GM21526 (cell line): ENCODE data around the gene METAP1.
"Not testable (repeated sequence)": the region's sequence is repeated elsewhere in the genome, so short reads cannot be mapped to it uniquely, and the experiment has no call there.

Experiments
- ATAC-seq: cut with Tn5 transposase; IDR thresholded peaks from one replicate; pipeline ENCODE4 v1.9.1; 2021; ENCODE audit warnings: moderate library complexity; ENCODE audit not compliant: unreplicated experiment, low FRiP score

METAP1 gene

DNA sequence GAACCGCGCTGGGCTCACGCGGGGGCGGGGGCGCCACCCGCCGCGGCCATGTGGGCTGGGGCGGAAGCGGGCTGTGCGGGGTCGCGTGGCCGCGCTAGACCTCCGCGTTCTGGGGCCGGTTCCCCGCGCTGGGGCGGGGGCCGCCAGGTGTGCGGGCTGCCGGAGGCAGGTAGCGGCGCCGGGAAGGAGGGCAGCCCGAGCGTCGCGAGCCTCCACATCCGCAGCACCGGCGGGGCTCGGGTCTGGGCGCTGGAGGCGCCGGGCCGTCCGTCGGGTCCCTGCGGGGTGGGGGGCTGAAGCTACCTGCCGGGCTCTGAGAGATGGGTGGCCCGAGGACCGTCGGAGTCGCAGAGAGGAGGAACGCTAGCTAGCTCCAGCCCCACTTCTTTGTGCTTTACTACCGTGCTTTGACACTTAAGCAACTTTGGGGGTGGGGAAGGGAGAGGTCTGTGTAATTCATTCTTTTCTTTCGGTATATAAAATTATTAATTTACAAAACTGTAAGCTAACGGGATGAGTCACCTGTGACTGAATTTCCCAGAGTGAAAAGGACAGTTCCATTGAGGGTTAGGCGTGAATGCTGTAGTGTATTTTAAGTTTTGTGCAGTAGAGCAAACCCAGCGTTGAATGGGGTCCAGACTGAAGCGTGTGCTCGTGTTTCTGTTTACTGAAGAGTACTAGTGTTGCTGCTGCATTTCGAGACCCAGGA is 689 bp downstream of the METAP1 start:
- ATAC-seq, result peak; percentile 22

DNA sequence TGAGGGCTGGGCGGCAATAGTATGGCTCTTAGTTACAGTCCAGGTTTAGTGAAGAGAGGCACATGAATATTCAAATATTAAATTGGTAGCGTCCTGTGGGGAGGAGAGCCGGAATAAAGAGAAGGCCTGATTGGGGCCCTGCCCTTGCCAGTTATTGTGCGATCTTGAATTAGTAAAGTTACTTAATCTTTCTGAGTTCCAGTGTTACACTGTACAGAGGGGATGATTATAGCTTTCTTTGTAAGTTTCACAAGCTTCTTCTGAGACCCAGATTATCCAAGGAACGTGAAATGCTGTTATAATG is 1.2 kb downstream of the METAP1 start:
- no peak for ATAC-seq

DNA sequence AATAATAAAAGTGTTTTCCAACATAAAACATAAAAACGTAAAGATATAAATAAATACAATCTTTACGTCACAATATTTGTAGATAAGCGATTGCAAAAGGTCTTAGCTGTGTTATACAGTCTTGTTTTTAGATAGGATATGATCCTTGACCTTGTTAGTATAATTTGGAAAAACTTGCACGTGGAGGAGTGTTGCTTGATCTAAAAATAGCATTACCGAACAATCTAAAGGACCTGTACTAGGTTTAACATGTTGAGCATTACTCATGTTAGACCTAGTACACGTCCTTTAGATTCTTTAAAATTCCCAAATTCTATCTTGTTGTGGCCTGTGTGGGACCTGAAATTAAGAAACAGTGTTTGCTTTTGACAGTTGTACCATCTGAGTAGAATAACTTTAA is 1.6 kb downstream of the METAP1 start:
- ATAC-seq, result no peak

DNA sequence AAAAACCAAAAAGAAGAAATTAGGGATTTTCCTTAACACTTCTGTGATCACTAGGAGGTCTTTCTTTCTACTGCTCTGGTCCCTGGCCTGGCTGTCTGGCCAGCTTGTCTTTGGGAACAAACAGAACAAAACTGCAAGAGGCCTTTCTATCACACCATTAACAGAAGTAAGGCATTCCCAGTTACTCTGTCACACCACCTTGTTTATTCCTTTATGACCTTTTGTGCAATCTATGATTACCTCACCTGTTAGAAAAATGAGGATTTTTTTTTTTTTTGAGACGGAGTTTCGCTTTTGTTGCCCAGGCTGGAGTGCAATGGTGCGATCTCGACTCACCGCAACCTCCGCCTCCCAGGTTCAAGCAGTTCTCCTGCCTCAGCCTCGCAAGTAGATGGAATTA is 3.0 kb downstream of the METAP1 start:
- ATAC-seq, result no peak

DNA sequence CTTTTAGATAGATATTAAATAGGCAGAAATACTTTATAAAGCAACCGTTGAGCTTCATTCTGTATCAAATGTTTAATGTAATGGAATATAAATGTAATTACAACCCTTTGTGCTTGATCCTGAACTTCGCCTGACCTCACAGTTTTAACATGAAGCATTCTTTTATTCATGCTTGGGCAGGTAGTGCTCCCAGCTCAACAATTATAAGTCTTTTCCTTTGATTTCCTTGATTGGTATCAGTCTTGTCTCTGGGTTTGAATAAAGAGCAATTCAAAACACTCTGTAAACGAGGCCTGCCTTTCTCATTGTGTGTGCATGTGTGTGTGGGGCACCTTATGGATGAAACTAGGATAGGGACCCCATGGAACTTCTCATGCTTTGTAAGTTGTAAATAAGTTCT is 6.8 kb downstream of the METAP1 start:
- ATAC-seq, result no peak

DNA sequence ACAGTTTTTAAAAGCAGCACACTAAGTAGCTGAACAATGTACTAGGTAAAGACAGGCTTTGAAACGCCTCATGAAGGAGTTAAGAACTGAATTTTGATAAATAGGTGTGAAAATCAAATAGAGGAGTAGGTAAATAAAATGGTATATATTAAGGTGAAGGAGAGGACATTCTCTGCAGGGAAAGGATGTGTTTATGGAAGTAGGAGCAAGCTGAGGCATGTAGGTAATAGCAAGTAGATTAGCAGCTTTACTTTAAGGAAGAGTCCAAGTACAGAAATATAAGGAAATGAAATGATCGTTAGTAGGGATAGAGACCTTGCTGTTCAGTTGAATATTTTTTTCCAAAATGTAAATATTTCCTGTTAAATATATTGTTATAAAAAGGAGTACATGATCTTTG is 12.5 kb downstream of the METAP1 start:
- no peak for ATAC-seq

DNA sequence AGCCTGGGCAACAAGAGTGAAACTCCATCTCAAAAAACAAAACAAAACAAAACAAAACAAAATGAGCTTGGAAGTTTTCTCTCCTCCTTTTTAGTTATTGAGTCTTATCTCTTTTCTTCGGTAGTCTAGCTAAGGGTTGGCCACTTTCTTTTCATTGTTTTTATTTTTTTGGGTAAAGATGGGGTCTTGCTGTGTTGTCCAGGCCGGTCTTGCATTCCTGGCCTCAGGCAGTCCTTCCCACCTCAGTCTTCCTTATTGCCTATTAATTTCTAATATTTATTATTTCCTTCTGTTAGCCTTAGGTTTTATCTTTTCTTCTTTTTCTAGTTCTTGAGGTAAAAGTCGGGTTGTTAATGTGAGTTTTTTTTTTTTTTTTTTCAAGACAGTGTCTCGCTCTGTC is 16.4 kb downstream of the METAP1 start:
- ATAC-seq, result no peak

DNA sequence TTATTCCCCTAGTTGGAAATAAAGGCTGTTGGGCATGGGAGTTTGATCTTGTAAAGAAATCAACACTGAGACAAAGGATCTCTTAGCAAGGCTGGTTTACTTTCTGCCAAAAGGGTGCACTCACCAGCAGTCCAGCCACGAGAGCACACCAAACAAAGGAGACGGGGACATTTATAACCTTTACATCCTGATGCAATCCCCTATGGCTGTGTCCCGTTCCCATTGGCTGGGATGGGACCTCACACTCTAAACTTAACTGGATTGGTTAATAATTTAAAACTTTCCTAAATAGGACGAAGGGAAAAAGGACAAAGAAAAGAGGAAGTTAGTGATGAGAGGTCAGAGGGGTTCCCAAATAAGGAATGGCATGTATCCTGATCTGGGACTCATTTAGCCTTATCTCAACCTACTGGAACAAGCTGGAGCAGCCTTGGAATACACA is 17.9 kb downstream of the METAP1 start:
- ATAC-seq, result no peak

DNA sequence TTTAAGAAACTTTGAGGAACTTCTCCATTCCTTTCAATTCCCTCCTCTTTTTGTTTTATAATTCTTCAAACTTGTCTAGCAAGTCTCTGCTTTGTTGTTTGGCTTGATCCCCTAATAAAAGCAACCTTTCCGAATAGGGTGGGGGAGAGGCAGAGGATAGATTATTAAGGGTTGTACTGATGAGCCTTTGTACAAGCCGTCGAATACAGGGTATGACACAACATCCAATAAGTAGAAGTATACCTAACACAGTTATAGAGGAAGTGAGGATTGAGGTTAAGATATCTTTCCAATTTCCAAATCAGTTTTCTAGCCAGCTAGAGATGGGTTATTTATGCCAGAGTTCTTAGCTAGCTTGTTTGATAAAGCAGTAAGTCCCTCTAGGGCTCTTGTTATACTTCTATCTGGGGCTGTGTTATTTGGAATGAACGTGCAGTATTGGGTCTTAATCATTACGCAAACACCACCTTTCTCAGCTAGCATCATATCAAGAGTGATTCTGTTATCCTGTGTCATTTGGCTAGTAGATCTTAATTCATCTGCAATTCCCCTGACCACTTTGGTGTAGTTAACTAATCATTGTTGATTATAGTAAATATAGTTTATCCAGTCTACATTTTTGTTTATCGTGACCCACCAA is 18.5 kb downstream of the METAP1 start:
- no peak for ATAC-seq

DNA sequence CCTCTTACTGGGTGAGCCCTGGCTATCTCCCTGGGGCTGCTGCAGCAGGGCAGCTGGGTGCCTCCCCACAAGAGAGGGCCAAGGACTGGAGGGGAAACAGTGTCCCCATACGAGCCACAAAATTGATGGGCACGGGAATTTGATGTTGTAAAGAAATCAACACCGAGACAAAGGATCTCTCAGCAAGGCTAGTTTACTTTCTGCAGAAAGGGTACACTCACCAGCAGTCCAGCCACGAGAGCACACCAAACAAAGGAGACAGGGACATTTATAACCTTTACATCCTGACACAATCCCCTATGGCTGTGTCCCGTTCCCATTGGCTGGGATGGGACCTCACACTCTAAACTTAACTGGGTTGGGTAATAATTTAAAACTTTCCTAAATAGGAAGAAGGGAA is 25.9 kb downstream of the METAP1 start:
- ATAC-seq, result no peak

DNA sequence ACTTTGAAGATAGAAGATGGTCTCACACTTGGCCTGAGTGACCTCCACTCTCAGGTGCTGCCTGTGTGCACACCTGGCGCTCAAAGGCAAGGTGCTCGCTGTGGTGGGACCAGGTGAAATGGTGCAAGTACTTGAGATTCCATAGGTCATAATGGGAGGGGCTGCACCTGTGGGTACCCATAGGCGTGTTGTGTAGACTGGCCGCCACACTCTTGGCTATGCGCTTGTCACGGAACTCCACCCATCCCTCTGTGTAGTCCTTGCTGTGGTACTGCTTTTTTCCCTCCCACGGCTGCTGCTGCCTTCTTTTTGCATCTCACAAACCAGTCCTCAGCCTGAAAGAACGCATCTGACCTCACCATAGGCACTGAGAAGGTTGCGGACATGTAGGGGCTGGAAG is 27.0 kb downstream of the METAP1 start:
- ATAC-seq, result no peak

DNA sequence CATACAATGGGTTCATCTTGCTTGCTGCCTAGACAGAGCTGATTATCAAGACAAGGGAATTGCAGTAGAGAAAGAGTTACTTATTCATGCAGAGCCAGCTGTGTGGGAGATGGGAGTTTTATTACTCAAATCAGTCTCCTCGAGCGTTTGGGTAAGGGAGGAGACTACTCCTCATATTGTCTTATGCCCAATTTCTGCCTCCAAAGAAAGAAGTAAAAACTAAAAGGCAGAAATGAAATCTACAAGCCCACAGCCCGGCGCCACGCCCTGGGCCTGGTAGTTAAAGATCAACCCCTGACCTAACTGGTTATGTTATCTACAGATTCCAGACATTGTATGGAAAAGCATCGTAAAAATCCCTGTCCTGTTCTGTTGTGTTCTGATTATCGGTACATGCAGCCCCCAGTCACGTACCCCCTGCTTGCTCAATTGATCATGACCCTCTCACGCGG is 28.3 kb downstream of the METAP1 start:
- ATAC-seq, result not testable (repeated sequence)

DNA sequence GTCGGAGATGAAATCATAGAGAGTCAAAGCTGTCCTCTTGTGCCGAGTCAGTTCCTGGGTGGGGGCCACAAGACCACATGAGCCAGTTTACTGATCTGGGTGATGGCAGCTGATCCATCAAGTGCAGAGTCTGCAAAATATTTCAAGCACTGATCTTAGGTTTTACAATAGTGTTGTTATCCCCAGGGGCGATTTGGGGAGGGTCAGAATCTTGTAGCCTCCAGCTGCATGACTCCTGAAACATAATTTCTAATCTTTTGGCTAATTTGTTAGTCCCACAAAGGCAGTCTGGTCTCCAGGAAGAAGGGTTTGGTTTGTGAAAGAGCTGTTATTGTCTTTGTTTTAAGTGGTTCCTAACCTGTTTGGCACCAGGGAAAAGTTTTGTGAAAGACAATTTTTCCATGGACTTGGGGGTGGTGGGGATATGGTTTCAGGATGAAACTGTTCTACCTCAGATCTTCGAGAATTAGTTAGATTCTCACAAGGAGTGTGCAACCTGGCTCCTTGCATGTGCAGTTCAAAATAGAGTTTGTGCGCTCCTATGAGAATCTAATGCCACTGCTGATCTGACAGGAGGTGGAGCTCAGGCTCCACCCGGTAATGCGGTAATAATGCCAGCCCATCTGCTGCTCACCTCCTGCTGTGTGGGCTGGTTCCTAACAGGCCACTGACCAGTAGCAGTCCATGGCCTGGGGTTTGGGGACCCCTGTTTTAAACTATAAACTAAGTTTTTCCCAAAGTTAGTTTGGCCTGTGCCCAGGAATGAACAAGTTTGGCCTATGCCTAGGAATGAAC is 29.2 kb downstream of the METAP1 start:
- no peak for ATAC-seq

DNA sequence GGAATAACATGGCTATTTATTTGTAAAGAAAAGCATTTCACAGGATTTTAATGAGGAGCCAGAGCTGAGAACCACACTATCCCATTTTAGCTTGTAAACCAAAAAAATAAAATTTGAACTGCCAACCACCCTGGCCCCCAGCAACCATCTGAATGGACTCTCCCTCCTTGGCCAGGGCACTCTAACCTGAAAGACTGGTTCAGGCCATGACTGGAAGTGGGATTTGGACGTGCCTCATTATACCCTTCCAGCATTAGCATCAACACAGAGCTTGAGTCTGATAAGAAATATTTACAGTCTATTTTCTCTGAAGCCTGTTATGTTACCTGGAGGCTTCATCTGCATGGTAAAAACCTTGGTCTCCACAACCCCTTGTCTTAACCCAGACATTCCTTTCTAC is 30.0 kb downstream of the METAP1 start:
- no peak for ATAC-seq

DNA sequence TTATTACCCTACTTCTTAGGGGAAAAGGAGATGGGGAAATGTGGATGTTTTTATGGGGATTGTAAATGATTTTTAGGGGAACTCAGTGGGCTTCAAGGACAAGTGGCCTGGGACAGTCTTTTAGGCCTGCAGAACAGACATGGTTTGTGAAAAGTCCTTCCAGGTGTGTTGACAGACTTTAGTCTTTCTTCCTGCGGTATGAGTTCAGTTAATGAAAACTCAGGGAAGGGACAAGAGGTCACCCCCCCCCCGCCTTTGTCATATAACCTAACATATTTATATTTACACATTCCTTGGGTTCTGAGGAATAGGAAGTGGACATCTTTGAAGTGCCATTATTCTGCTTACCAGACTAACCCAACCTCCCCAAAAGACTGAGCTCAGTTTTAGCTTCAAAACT is 31.8 kb downstream of the METAP1 start:
- ATAC-seq, result no peak

DNA sequence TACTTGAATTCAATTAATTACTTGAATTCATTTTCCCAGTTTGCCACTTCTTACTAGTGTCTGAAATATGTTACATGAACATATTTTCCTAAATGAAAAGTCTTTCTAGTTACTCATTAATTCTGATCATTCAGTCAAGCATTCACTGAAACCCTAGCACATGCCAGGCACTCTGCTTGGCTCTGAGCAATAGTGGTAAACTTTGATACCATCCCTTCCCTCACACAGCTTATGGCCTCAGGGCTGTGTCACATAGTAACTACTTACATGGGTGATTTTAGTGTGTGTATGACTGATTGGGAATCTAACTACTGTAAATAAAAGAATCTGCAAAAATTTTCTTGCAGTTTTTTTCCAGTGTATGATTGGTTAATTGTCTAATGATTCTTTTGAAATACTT is 32.7 kb downstream of the METAP1 start:
- no peak for ATAC-seq

DNA sequence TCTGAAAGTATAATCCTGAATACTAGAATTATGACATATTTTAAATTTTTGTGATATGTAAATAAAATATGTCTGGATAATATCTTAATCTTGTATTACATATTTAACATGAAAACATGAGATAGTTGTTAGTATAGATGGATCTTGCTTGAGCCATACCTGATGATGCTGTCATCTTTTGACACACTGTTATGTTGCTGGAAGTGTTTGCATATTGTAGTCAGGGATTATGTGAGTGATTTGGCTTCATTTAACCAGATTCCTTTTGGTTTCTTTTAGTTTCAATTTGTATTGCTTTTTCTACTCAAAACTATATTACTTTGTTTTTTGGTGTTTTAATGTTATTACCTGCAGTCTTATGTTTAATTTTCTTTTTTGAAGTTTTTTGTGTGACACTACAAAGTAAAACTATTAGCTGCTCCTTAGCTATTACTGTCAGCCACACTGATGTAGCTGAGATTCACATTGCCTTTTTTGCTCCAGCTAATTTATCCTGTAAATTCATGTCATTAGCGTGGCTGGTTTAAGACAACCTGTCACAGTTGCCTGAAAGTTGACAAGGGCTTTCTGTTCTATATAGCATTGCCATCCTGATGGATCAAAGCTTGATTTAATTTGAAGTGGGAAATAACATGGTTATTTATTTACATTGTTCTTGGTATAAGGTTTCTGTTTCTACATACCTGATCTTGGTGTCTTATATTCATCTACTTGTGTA is 33.7 kb downstream of the METAP1 start:
- ATAC-seq, result no peak

DNA sequence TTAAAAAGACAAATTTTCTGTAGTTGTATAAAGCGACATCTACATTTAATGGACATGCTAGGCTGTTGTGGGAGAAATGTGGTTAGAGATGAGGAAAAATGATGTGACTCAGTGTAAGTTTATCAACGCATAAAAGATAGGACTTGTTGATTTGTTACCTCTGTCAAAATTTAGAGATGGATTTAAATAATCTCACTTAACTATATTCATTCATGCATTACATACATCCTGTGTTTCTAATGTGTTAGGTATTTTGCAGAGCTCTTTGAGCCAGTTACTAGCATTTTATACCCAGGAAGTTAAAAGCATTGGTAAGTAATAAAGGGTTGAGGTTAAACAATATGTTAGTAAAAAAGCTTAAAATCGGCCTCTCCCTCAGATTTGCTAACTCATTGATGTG is 34.3 kb downstream of the METAP1 start:
- ATAC-seq, result no peak

DNA sequence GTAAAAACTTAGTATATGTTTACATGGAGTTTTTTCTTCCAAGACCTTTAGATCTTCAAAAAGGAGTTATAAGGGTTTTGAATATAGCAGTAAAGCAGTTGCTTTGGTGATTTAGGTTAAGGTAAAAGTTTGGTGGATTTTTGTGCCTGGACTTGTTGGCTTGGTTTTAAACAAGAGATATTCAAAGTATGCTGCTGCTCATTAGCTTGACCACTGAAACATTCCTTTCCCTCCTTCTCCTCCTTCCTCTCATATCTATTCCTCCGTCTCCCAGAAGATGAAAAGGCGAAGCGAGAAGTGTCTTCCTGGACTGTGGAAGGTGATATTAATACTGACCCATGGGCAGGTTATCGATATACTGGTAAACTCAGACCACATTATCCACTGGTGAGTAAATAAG is 38.4 kb downstream of the METAP1 start:
- no peak for ATAC-seq

DNA sequence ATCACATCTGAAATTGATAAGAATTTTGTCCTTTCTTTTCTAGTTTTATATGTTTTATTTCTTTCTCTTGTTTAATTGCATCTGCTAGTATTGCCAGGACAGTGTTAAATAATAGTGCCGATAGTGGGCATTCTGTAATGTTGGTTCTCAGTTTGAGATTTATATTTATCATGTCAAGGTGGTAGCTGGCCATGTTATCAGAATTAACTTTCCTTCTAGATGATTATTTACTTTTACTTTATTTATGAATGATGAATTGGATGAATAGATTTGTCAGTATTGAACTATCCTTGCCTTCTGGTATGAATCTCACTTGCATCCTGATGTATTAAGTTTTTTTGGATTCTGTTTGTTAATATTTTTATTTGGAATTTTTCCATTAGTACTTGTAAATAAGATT is 42.7 kb downstream of the METAP1 start:
- ATAC-seq, result no peak

DNA sequence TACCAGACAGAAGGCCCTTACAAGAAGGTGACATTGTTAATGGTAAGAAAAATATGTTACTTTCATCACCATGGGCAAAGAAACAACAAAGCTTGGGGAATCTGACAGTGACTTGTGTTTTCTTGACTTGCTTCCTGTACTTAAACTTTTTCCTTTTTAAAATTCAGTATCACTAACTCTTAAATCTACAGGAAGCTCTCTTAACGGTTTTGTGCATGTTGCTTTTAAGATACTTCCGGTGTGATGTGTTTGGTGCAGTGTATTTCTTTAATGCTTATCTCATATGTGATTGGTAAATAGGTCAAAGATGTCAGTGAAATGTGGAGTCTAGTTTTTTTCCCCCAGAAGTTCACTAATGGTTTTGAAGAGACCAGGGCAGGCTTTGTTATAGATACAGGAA is 47.8 kb downstream of the METAP1 start:
- no peak for ATAC-seq
